Stimulated activated CD4-positive, alpha-beta T cell treated with anti-CD3 and anti-CD28 coated beads, Interleukin-1b, Interleukin-23, amount 100 ng/mL, for 1 hour (primary cell): ENCODE measurements around the gene MALAT1.

ENCODE experiments used
- DNase-seq, 2 donors: peaks; one replicate each; pipeline ENCODE4 v3.0.0-alpha.2; 2020; ENCODE audit warnings: low read depth in 2 of 2

MALAT1 gene

DNA sequence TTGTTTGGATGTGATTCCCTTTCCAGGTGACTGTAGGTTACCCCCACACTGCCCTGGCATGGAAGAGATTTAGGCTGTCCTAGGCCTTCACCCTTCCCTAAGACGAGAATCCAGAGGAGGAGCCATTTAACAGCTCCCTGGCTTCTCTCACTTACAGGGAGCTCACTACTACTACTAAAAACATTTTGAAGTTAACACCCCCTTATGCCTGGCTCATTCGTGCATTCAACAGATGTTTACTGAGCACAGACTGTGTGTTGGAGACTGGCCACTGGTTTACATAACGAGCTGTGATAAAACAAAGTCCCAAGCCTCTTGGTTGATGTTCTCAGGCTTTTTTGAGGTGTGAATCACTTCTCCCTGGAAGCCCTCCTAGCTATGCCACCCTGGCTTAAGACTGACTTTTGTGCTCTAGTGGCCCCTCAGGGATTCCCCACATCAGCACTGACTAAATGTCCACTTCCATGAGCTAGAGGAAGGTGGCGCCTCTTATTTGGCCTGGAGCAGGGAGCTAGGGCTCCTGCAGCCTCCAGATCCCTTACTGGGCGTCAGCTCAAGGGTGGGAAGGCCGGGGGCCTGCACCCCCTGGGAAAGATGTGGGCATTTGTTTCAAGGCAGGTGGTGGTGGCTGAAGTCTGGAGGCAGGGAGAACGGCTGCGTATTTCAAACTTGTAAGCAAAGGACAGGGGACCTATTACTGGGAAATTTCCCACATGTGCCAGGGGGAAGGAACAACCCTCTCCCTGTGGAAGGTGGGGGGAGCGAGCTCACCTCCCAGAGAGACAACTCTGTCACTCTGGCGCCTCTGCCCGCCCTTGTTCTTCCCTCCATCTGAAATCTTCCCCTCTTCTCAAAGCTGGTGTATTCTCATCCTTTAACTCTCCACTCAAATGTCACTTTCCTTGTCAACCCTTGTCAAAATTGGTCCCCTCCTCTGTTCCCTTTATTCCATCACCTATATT is 19.4 kb upstream of the MALAT1 start:
- no peak for DNase-seq

DNA sequence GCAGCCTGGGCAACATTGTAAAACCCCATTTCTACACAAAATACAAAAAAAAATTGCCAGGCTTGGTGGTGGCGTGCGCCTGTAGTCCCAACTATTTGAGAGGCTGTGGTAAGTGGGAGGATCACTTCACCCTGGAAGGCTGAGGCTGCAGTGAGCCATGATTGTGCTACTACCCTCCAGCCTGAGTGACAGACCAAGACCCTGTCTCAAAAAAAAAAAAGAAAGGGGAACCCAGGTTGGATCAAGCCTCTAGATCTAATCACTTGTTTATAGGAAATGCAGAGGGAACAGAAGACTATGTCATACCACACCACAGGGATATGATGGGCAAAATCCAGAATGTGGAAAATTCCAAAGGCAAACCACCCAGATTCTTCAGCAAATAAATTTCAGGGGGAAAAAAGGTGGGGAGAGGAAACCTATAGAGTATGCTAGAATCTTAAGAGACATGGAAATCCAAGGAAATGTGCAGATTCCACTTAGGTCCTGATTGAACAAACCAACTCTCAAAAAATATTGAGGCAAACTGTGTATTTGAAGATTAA is 16.5 kb upstream of the MALAT1 start:
- no peak for DNase-seq

GRCh38 chr11:65485920-65486219 is 13.0 kb upstream of the MALAT1 start:
- no peak for DNase-seq

DNA sequence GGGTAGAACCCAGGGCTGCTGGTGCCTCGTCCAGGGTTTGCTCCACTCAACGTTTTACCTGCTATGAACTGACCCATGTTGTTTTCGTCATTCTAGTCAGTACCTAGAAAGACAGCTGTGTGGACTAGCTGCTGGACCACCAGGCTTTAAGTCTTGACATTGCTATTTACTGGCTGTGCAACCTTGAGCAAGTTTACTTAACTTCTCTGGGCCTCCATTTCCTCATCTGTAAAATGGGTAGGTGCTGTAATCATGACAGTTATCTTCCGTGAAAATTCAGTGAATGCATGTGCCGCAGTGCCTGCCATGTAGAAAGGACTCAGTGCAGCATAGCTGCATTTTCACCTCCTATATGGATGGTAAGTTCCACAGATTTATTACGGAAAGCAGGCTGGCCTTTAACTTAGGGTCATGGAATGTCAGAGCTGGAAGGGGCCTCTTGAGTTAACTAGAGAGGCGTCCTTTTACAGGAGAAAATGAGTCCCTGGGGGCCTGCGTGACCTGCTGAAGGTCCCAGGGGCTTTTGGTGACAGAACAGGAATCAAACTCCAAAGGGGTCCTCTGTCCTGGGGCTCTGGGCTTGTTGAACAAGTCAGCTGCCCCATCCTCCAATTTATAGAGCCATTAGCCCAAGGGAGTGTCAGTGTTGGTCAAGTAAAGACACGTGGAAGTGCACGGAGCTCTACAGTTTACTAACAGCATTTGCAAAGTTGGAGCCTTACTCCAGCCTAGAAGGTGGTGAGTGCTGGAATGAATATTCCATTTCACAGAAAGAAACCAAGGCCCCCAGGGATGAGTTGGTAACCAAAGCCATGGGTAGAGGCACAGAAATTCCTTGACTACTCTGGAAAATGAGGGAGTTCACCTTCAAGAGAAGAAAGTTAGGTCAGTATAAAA is 12.0 kb upstream of the MALAT1 start:
- no peak for DNase-seq

GRCh38 chr11:65487467-65488272 is 11.2 kb upstream of the MALAT1 start:
- DNase-seq, result no peak

DNA sequence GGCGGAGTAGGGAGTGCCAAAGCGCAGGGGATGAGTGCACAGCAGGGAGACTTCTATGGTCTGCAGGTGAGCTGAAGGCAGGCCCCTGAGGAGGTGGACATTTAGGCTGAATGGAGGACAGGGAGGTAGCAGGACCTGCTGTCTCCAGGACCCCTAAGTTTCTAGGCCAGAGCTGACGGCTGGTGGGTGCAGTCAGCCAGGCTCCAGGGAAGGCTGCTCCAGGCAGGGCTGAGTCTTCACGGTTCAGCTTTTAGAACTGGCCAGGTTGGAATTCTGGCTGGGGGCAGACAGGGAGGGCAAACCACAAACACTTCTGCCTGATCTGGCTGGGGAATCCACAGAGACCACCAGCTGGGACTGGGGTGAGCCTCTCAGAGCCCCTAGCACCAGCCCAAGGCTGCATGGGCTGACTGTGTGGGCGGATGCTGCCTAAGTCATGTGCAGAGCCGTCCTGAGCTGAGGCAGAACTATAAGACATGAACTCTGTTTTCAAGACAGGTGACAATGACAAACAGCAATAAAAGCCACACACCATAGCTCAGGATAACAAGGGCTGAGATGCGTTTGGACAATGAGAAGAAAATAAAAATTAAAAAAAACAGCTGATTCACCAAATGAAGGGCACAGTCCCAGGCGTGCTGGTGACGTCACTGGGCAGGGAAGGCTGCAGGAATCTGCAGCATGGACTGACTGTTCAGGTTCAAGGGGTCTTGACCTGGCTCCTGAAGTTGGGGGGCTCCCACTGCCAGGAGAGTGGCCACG is 10.4 kb upstream of the MALAT1 start:
- no peak for DNase-seq

DNA sequence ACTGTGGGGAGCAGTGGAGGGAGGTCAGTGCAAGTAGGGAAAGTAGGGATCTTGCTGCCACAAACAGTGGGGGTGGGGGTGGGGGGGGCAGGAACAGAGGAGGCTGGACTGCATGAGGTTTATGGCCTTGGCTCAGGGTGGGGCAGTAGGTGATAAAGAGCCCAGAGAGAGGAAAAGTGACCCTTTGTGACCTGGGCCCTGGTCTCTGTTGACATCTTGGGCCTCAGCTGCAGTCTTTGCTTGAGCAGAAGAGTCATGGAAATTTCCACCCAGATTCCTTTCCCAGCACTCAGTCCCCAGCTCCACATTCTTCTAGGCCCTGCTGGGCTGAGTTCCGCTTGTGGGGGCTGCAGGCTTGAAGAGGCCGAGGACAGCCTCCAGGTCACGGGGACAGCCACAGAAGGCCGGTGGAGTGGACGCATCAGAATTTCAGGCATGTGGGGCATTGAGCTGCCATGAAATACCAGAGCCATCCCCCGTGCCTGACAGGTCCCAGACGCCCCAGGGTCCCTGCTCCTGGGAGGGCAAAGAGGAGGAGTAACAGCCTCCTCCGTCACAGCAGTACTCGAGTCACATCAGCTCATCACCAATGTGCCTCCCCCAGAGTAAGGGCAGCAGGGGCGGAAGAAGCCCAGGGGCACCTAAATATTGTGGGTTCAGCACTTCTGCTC is 9.7 kb upstream of the MALAT1 start:
- no peak for DNase-seq

- no peak for DNase-seq
These were observed 9.0 kb upstream of the MALAT1 start for GRCh38 chr11:65489706-65490320.

DNA sequence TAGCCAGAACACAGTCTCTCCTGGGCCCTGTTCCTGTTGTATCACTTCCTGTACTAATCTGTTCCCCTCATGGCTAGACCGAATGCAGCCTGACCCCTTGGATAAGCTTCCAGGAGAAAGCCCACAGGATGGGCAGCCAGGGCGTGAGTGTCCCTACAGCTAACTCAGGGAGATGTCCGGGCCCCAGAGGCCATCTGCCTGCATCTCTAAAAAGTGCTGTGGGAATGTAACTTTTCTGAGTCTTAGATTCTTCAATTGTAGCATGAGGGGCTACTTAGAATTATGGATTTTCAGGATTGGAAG is 7.7 kb upstream of the MALAT1 start:
- DNase-seq, result no peak

DNA sequence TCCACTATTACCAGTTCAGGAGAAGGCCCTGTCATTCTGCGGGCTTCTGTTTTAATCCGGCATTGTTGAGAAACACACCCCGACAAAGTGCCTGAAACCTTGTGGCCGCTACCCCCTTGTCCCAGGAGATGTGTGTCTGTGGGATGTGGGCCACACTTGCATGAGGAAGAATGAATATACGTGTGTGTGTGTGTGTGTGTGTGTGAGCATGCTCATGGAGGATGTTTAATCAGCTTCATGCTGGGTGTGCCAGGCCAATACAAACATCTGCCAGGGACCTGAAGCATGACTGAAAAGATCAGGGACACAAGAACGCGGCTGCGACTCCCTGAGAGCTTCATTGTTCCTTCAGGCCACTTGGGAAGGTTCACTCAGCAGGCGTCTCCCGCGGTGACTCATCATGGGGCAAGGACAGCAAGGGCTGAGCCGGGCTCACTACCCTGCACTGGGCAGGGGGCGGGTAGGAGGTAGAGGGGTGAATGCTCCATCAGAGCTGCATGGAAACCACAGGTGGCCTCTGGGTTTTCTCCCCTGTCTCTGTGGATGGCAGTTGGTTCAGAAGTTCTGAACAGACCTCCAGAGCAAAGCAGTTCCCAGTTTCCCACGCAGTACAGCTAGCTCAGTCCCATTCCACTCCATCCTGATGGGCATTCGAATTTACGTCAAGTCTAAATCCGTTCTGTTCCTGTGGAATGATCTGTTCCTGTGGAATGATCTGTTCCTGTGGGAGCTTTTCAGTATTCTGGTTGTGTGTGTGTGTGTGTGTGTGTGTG is 7.0 kb upstream of the MALAT1 start:
- DNase-seq, result no peak

DNA sequence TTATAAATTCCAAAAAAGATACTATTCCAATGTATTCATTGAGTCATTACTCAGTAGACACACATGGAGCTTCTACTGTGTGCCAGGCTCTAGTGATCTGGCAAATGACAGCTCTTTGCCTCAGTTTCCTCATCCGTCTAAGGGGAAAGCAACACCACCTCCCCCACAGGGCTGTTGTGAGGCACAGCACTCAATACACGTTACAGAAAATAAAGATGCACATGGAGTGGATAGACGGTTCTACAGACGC is 6.5 kb upstream of the MALAT1 start:
- no peak for DNase-seq

DNA sequence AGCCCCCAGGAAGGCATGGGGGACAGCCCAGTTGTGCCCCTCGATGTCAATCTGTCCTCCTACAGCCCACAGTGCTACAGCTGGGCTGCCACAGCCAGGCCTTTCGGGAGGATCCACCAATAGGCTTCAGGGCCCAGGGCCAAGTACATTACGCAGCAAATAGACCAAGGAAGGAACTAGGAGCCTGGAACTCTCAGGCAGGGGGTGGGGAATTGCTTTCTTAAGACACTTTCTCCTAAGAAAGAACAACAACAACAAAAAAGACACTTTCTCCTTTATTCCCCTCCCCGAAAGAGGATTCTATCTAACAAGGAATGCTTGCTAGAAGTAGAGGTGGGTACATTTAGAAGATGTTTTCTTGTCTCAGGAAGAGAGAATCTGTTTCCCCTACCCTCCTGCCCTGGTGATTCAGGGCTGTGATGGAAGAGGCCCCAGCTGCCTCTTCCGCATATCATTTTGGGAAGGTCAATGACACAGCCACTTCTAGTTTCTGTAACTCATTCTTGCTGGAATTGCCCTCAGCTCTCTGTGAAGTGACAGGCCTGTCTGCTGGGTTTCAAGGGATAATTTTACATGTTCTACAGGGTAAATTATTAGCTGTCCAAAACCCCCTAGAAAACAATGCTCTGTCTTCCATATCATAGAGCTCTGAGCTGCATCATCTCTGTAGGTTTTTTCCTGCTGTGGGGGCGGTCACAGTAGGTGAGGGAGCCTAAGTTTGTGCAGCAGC is 6.0 kb upstream of the MALAT1 start:
- no peak for DNase-seq

GRCh38 chr11:65493367-65494176 is 5.3 kb upstream of the MALAT1 start:
- no peak for DNase-seq

GRCh38 chr11:65496304-65497140 is 2.3 kb upstream of the MALAT1 start:
- DNase-seq, result no peak

- peak; percentile 97 to 98 for DNase-seq
These were observed 1.5 kb upstream of the MALAT1 start for GRCh38 chr11:65497141-65498041.

- DNase-seq, result no peak
These were observed 661 bp upstream of the MALAT1 start for GRCh38 chr11:65498042-65498726.
